Right atrium auricular region (tissue), 2 donors: Measurements from ENCODE around the gene NUDT17. TPM values are rescaled to one million over a fixed set of nuclear protein-coding genes. Genes with fewer than 3 reads are reported as not detected.

ENCODE experiments used
- DNase-seq: peaks from one replicate; pipeline ENCODE4 v3.0.0-alpha.2; 2019; ENCODE audit warnings: low spot score
- H3K27ac ChIP-seq, 2 donors: fragments of 200-600 bp; sonication (generic); 1 replicate in 1 of 2; 2 replicates in 1 of 2; pipeline ENCODE4 v1.5.1; 2016 to 2019
- H3K27me3 ChIP-seq, 2 donors: fragments of 200-600 bp; sonication (generic); one replicate each; pipeline versions ENCODE4 v1.5.1 to v1.6.0; 2017 to 2019
- H3K36me3 ChIP-seq: fragments of 200-600 bp; sonication (generic); one replicate; pipeline ENCODE4 v1.5.1; 2016
- H3K4me1 ChIP-seq, 2 donors: fragments of 200-600 bp; sonication (generic); one replicate each; pipeline versions ENCODE4 v1.5.1 to v1.6.0; 2017 to 2019
- H3K4me3 ChIP-seq, 2 donors: fragments of 200-600 bp; sonication (generic); 1 replicate in 1 of 2; 2 replicates in 1 of 2; pipeline ENCODE4 v1.5.1; 2017 to 2019; ENCODE audit warnings: mild to moderate bottlenecking in 1 of 2, moderate library complexity in 1 of 2
- H3K9me3 ChIP-seq, 2 donors: fragments of 200-600 bp; sonication (generic); one replicate each; pipeline ENCODE4 v1.5.1; 2019
- total RNA-seq, 2 donors: library from RNA; depleted of rRNA; stranded (reverse); fragments of >200 nt; gene quantifications; one replicate each; pipeline ENCODE4 v1.1.0, GENCODE V29; 2016
- TF ChIP-seq, protein P1 (sequence below), 2 donors: fragments of 200-600 bp; sonication (generic); IDR thresholded peaks; one replicate each; pipeline ENCODE4 v1.5.1; 2019; ENCODE audit warnings: antibody characterized with exemption in 2 of 2

NUDT17 gene
- total RNA-seq, 2 donors from 2014 or later: 3.2 to 10.5 TPM

DNA sequence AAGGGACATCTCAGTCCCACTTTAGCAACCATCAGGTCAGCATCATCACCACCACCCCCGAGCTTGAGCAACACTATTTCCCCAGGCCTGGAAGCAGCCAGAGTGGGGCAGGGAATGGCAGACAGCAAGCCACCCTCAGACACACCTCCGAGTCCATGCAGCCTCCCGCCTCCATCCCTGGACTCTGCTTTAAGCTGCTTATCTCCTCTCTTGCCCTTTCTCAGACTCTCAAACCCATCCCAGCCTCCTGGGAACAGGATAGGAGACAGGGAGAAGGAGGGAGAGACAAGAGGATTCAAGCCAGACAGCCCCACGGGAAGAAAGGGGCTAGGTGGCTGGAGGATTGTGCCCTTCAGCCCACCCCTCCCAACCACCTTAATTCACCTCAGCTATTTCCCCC, 11.7 kb downstream of the NUDT17 start:
- H3K36me3 ChIP-seq: peaks cover 45% of the 10 kb centered on the region
- no peak overlapping the region for H3K4me3 ChIP-seq
- H3K4me1 ChIP-seq: peaks cover 0 to 19% of the 10 kb centered on the region in 2 donors
- no peak overlapping the region for H3K27ac ChIP-seq
- no peak for DNase-seq
- no peaks in the 10 kb centered on the region for H3K27me3 ChIP-seq
- TF ChIP-seq, protein P1, sequence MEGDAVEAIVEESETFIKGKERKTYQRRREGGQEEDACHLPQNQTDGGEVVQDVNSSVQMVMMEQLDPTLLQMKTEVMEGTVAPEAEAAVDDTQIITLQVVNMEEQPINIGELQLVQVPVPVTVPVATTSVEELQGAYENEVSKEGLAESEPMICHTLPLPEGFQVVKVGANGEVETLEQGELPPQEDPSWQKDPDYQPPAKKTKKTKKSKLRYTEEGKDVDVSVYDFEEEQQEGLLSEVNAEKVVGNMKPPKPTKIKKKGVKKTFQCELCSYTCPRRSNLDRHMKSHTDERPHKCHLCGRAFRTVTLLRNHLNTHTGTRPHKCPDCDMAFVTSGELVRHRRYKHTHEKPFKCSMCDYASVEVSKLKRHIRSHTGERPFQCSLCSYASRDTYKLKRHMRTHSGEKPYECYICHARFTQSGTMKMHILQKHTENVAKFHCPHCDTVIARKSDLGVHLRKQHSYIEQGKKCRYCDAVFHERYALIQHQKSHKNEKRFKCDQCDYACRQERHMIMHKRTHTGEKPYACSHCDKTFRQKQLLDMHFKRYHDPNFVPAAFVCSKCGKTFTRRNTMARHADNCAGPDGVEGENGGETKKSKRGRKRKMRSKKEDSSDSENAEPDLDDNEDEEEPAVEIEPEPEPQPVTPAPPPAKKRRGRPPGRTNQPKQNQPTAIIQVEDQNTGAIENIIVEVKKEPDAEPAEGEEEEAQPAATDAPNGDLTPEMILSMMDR (IDR thresholded peaks at IDR 0.05): no peak
- no peaks in the 10 kb centered on the region for H3K9me3 ChIP-seq

- H3K36me3 ChIP-seq: peaks cover 33% of the 10 kb centered on the region
- peaks cover 0 to 19% of the 10 kb centered on the region in 2 donors for H3K4me1 ChIP-seq
- peak overlapping the region; percentile 81 to 94 for H3K4me3 ChIP-seq
- H3K27me3 ChIP-seq: no peaks in the 10 kb centered on the region
- peak; percentile 62 for DNase-seq
- H3K9me3 ChIP-seq: no peaks in the 10 kb centered on the region
- peak overlapping the region; percentile 91 to 95 for H3K27ac ChIP-seq
- TF ChIP-seq, protein P1 (IDR thresholded peaks at IDR 0.05): no peak
These were observed 12.9 kb downstream of the NUDT17 start for GRCh38 chr1:145858238-145858900.

DNA sequence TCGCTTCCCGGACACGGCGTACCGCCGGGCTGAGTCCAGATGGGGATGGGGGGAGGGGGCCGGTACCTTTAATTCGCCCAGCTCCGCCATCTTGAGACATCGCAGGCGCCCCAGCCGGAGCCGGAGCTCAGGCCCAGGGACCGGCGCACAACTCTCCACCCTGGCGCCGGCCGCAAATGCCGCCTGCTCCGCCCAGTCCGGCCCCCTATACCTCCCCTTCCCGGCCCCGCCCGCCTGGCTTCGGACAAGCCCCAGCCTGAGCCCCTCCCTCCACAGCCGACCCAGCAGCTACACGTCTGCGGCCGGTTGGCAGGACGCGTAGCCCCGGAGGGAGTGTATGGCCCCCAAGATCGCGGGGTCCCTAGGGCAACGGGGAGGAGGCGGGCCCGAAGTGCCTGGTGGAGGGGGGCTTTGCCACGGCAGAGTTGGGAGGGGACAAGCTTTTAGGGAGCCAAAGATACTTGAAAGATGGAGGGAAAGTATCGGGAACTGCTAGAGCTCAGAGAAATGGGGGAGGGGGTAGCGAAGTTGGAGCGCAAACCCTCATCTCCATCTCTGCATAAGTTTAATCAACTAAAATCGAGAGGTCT, 13.6 kb downstream of the NUDT17 start, which contains the start of gene PIAS3:
PIAS3 (minus strand) TSS at position 181 of the 590 bp plus-strand sequence; CDS start at position 90, 91 bp downstream.
- no peaks in the 10 kb centered on the region for H3K27me3 ChIP-seq
- H3K9me3 ChIP-seq: no peaks in the 10 kb centered on the region
- TF ChIP-seq, protein P1 (IDR thresholded peaks at IDR 0.05): no peak
- peak within 1 kb of the TSS; percentile 81 to 94 for H3K4me3 ChIP-seq
- peak within 1 kb of the TSS; percentile 91 to 95 for H3K27ac ChIP-seq
- peak; percentile 93 for DNase-seq
- H3K36me3 ChIP-seq: peaks cover 27% of the 10 kb centered on the region
- peaks cover 0 to 19% of the 10 kb centered on the region in 2 donors for H3K4me1 ChIP-seq

GRCh38 chr1:145859491-145860023, 14.1 kb downstream of the NUDT17 start:
- TF ChIP-seq, protein P1 (IDR thresholded peaks at IDR 0.05): peak in 1 of 2 donors; percentile 29
- peak overlapping the region; percentile 91 to 95 for H3K27ac ChIP-seq
- no peaks in the 10 kb centered on the region for H3K27me3 ChIP-seq
- no peaks in the 10 kb centered on the region for H3K9me3 ChIP-seq
- H3K4me1 ChIP-seq: peaks cover 0 to 19% of the 10 kb centered on the region in 2 donors
- peaks cover 22% of the 10 kb centered on the region for H3K36me3 ChIP-seq
- peak overlapping the region; percentile 81 to 94 for H3K4me3 ChIP-seq
- DNase-seq: peak; percentile 90

DNA sequence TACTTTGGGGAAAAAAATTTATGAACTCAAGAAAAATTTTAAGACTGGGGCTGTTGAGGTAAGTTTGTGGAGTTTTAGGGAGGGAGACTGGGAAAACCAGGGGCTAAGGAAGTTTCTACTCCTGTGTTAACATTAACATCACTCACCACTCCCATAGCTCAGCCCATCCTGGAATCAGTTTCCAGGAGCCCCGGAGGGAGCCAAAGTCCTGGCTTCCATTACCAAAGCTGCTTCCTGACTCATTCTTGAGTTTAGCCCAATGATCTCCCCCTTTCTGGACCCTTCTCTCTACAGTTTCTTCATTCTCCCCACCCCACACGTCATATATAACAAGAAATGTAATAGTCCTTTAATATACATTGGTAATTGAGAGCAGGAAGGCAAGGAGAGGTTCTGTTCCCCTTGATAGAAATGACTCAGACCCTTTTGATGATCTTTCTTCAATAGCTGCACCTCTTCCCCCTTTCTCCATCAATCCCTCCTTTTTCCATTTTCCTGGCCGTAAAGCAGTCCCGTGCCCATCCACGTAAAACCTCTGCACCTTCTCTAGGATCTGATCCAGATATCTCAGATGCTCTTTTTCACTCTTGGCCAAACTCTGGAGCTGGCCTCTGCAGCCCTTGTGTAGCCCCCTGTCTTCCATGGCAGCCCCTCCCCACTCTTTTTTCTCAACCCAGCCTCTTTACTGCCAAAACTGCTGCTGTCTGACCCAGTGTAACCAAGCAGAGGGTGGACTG, 18.0 kb downstream of the NUDT17 start:
- DNase-seq: no peak
- Histone ChIP-seq H3K27ac (no peak overlapping the region), H3K4me3 (no peak overlapping the region), H3K36me3 (no peaks in the 10 kb centered on the region), H3K9me3 (no peaks in the 10 kb centered on the region), H3K4me1 (peaks cover 0 to 6% of the 10 kb centered on the region in 2 donors), H3K27me3 (no peaks in the 10 kb centered on the region)
- TF ChIP-seq, protein P1 (IDR thresholded peaks at IDR 0.05): no peak
